SH-SY5Y (cell line): Measurements from ENCODE around the gene KCNN3.

ENCODE experiments used
- GATA2 ChIP-seq: IDR thresholded peaks from 2 replicates; pipeline ENCODE4 v1.6.1; 2011; ENCODE audit warnings: mild to moderate bottlenecking, low read depth, low read length
- GATA3 ChIP-seq: IDR thresholded peaks from 2 replicates; pipeline ENCODE4 v1.6.1; 2011; ENCODE audit warnings: low read depth, mild to moderate bottlenecking, low read length, moderate library complexity

- TF ChIP-seq GATA3 (no peak), GATA2 (no peak)
Measured at GRCh38 chr1:154798645-154799044, 71.4 kb downstream of the KCNN3 start.
